Measurements from ENCODE around the gene NALCN.

DNA sequence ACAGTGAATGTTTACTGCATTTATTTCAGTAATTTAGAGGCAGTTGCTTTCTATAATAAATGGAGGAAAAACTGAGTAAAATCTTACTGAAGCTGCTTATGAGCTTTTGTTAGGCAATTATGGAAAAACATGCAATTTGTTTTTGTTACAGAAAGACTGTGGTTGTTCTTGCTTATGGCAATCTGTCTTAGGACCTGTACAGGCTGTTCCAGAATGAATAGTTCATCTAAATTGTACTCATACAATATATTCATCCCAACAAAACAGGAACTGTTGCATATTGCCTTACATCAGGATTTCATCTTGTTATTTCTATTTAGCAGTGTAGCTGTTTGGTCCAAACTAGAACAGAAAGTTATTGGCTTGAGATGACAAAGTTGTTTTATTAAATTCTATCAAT, 199.2 kb downstream of the NALCN start:
- TF ChIP-seq ZBTB20 (tag by site-specific recombination; IDR thresholded peaks at IDR 0.05) (no peak), ZFP37 (tag by site-specific recombination; IDR thresholded peaks at IDR 0.05) (no peak), ZNF433 (tag by site-specific recombination; IDR thresholded peaks at IDR 0.05; ENCODE audit: low read depth) (no peak), ZBTB17 (tag by site-specific recombination; IDR thresholded peaks at IDR 0.05) (no peak), ZNF146 (tag by site-specific recombination; IDR thresholded peaks at IDR 0.05) (no peak), ZNF530 (tag by site-specific recombination; IDR thresholded peaks at IDR 0.05; ENCODE audit: low read depth) (no peak), ZNF335 (tag by site-specific recombination; conservative IDR thresholded peaks at IDR 0.05) (no peak), ZBTB7A (tag by site-specific recombination; IDR thresholded peaks at IDR 0.05; ENCODE audit: low read depth) (no peak), KLF9 (tag by site-specific recombination; IDR thresholded peaks at IDR 0.05; ENCODE audit: low read depth) (no peak), ZFP69B (tag by site-specific recombination; IDR thresholded peaks at IDR 0.05) (no peak), ZNF362 (tag by site-specific recombination; IDR thresholded peaks at IDR 0.05) (no peak), PATZ1 (tag by site-specific recombination; IDR thresholded peaks at IDR 0.05) (no peak), ZNF404 (tag by site-specific recombination; IDR thresholded peaks at IDR 0.05) (no peak)
- TF ChIP-seq, protein P1, sequence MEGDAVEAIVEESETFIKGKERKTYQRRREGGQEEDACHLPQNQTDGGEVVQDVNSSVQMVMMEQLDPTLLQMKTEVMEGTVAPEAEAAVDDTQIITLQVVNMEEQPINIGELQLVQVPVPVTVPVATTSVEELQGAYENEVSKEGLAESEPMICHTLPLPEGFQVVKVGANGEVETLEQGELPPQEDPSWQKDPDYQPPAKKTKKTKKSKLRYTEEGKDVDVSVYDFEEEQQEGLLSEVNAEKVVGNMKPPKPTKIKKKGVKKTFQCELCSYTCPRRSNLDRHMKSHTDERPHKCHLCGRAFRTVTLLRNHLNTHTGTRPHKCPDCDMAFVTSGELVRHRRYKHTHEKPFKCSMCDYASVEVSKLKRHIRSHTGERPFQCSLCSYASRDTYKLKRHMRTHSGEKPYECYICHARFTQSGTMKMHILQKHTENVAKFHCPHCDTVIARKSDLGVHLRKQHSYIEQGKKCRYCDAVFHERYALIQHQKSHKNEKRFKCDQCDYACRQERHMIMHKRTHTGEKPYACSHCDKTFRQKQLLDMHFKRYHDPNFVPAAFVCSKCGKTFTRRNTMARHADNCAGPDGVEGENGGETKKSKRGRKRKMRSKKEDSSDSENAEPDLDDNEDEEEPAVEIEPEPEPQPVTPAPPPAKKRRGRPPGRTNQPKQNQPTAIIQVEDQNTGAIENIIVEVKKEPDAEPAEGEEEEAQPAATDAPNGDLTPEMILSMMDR (tag by site-specific recombination; IDR thresholded peaks at IDR 0.05) = no peak

Data from HEK293 (cell line).